MM.1S (cell line): ENCODE data around the gene VSNL1.

Source experiments
- CTCF ChIP-seq: fragments of 300-600 bp; sonication (generic); IDR thresholded peaks from 2 replicates; pipeline ENCODE4 v1.5.1; 2016; ENCODE audit warnings: antibody characterized with exemption, low read length, mixed read lengths
- EZH2 ChIP-seq: fragments of 300-600 bp; sonication (generic); optimal IDR thresholded peaks from 2 replicates; pipeline ENCODE3; 2017; ENCODE audit warnings: low read depth, mild to moderate bottlenecking, antibody characterized with exemption, low read length, mixed read lengths
- EZH2phosphoT487 ChIP-seq: fragments of 300-600 bp; sonication (generic); IDR thresholded peaks from 2 replicates; pipeline ENCODE4 v1.6.1; 2018; ENCODE audit warnings: antibody characterized with exemption, low read length

GRCh38 chr2:17573085-17573803, 32.7 kb downstream of the VSNL1 start:
- TF ChIP-seq CTCF (peak; percentile 23), EZH2 (no peak), EZH2phosphoT487 (no peak)
